Stimulated activated naive CD8-positive, alpha-beta T cell treated with anti-CD3 and anti-CD28 coated beads, Interleukin-15, Interleukin-2, amounts not matched to agents 100 ng/mL and 50 ng/mL, for 24 hours (primary cell): ENCODE measurements around the gene XRCC6.
"Not testable (repeated sequence)": the region's sequence is repeated elsewhere in the genome, so short reads cannot be mapped to it uniquely, and the experiment has no call there.

Source experiments
- H3K27ac Mint-ChIP-seq: one replicate; pipeline ENCODE4 v1.8.0; 2021; ENCODE audit warnings: mild to moderate bottlenecking, mixed read lengths
- H3K27me3 Mint-ChIP-seq: one replicate; pipeline ENCODE4 v1.8.0; 2021; ENCODE audit warnings: mixed read lengths
- H3K36me3 Mint-ChIP-seq: one replicate; pipeline ENCODE4 v1.8.0; 2021; ENCODE audit warnings: low read depth, mixed read lengths
- H3K4me1 Mint-ChIP-seq: one replicate; pipeline ENCODE4 v1.8.0; 2021; ENCODE audit warnings: low read depth, mixed read lengths
- H3K4me3 Mint-ChIP-seq: one replicate; pipeline ENCODE4 v1.8.0; 2021; ENCODE audit warnings: mild to moderate bottlenecking, mixed read lengths
- H3K9me3 Mint-ChIP-seq: one replicate; pipeline ENCODE4 v1.8.0; 2021; ENCODE audit warnings: mixed read lengths

Gene XRCC6

DNA sequence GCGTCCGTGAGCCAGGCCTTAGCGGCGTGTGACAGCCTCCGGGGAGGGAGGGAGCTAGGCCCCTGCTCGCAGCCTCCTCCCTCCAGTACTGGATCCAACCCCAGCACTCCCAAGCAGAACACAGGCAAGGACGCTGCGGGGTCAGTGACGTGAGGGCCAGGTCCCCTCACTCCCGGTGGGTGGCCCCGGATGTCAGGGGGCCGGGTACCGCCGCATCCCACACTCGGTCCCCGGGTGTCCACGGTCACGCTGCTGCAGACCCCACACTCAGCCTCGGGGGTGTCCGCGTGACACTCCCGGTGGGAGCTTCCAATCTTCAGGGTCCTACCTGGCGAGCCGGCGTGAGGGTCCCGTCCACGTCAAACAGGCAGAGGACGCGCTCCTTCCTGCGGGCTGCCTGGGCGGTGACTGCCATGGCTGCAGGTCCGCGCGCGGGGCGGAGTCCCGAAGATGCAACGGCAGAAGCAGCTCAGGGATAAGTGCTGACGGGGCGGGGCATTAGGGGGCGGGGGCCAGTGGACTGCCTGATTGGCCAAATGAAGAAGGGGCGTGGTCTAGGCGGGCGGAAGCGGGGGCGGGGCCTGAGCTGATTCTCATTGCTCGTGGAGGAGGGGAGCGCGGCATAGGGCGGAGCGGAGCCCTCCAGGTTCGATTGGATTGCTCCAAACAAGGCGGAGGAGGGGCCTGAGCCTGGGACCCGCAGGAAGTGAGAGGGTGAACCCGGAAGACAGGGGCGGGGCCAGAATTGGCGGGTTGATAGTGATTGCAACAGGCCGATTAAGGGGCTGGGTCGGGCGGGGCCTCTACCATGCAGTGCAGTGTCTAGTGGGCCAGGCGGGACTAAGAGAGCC lies 31.5 kb upstream of the XRCC6 start, which contains the start of gene PMM1:
PMM1 (minus strand) TSS at position 450 of the 851 bp plus-strand sequence; CDS start at position 415, 35 bp downstream.
- peak within 1 kb of the TSS; percentile 84 for H3K27ac Mint-ChIP-seq
- H3K4me3 Mint-ChIP-seq, result peak within 1 kb of the TSS; percentile 91
- peaks cover 4% of the 10 kb centered on the region for H3K36me3 Mint-ChIP-seq
- H3K4me1 Mint-ChIP-seq, result peaks cover 16% of the 10 kb centered on the region
- no peaks in the 10 kb centered on the region for H3K9me3 Mint-ChIP-seq
- H3K27me3 Mint-ChIP-seq, result no peaks in the 10 kb centered on the region

DNA sequence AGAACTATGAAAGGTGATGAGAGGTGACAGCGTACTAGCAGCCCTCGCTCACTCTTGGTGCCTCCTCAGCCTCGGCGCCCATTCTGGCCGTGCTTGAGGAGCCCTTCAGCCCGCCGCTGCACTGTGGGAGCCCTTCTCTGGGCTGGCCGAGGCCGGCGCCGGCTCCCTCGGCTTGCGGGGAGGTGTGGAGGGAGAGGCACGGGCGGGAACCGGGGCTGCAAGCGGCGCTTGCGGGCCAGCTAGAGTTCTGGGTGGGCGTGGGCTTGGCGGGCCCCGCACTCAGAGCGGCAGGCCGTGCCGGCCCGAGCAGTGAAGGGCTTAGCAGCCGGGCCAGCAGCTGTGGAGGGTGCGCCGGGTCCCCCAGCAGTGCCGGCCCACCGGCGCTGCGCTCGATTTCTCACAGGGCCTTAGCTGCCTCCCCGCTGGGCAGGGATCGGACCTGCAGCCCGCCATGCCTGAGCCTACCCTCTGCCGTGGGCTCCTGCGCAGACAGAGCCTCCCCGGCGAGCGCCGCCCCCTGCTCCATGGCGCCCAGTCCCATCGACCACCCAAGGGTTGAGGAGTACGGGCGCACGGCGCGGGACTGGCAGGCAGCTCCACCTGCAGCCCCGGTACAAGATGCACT lies 27.6 kb upstream of the XRCC6 start:
- not testable (repeated sequence) for H3K4me3 Mint-ChIP-seq, H3K9me3 Mint-ChIP-seq, H3K27ac Mint-ChIP-seq, H3K36me3 Mint-ChIP-seq, H3K4me1 Mint-ChIP-seq, H3K27me3 Mint-ChIP-seq

DNA sequence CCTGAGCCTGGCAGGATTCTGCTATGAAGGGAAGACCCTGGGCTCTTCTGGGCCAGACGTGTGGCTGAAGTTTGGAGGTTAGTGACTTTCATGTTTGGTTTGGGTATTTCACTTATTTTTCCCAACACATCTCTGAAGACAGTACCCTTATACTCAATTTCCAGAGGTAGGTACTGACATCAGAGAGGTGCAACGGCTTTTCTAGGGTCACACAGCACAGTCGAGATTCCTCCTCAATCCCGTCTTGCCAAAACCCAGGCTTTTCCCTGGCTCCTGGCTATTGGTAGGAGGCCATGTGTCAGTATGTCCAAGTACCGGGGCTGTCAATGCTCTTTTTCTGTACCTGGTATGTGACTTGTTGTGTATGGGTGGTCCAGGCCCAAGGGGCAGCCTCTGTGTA lies 25.4 kb upstream of the XRCC6 start:
- Mint-ChIP-seq H3K4me3 (no peak overlapping the region), H3K27ac (no peak overlapping the region), H3K27me3 (no peaks in the 10 kb centered on the region), H3K9me3 (no peaks in the 10 kb centered on the region), H3K4me1 (no peaks in the 10 kb centered on the region), H3K36me3 (peaks cover 20% of the 10 kb centered on the region)

DNA sequence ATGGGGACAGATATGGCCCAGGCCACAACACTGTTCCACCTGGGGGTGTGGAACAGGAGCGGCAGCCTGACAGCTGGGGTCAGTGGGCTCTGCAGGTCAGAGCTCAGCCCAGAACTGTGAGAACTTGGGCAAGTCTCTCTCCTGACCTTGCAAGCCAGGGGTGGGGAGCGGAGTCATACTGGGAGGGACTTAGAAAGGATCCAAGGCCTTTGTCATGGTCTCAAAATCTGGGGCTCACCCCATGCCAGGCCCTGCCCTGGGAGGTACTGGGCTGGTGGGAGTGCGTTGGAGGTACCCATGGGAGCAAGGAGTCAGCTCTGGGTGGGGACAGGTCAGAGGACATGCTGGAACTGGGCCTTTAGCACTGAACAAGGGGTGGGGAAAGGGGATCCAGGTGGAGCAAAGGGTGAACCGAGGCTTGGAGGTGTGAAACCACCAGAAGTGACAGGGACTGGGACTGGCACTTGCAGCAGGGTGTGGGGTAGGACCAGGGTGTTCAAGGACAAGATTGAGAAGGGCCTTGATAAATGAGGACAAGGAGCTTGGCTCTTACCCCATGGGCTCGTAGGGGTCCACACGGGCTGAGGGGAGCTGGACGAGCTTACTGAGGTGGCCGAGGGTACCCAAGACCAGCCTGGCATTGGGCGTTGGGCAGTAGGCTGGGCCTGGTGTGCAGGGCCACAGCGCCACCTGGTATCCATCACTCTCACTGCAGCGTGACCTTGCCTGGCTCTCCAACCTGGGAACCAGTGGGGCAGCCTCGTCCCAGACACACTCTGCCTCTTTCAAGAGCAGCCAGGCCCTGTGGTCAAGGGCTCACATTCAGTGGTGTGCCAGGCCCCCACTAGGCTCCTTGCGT lies 24.1 kb upstream of the XRCC6 start:
- Mint-ChIP-seq H3K9me3 (no peaks in the 10 kb centered on the region), H3K27ac (no peak overlapping the region), H3K27me3 (no peaks in the 10 kb centered on the region), H3K36me3 (peaks cover 33% of the 10 kb centered on the region), H3K4me3 (no peak overlapping the region), H3K4me1 (no peaks in the 10 kb centered on the region)

DNA sequence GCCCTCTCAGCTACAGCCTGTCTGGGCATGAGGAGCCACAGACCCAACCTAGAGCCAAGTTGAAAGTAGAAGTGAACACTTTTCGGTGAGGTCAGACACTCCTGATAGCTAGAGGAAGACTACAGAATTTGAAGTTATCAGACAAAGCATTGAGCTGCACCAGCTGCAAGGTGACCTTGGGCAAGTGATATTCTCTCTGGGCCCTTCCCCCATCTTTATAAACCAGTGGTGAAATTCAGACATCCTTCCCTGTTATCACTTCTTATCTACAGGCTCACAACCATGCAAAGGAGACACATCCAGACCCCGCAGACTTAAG lies 23.5 kb upstream of the XRCC6 start:
- Mint-ChIP-seq H3K9me3 (no peaks in the 10 kb centered on the region), H3K27me3 (no peaks in the 10 kb centered on the region), H3K27ac (no peak overlapping the region), H3K4me3 (no peak overlapping the region), H3K4me1 (peaks cover 4% of the 10 kb centered on the region), H3K36me3 (peaks cover 39% of the 10 kb centered on the region)

DNA sequence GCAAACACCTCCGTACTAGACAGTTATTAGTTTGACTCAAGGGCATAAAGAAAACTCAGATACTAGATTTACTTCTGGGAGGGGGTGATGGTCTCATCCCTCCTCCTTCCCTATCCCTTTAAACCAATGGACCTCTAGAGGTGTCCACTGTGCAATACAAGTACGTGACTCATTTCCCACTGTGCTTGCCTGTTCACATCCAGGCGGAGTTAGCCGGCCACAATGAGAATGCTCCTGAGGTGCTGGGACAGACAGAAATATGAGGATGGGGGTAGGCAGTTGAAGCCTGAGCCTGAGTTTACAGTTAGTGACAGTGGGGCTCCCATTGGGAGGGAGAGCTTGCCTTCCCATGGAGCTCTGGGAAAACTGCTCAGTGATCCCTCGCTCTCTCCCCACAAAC lies 23.0 kb upstream of the XRCC6 start:
- no peak overlapping the region for H3K27ac Mint-ChIP-seq
- H3K36me3 Mint-ChIP-seq, result peaks cover 44% of the 10 kb centered on the region
- H3K27me3 Mint-ChIP-seq, result no peaks in the 10 kb centered on the region
- no peaks in the 10 kb centered on the region for H3K9me3 Mint-ChIP-seq
- H3K4me1 Mint-ChIP-seq, result peaks cover 8% of the 10 kb centered on the region
- no peak overlapping the region for H3K4me3 Mint-ChIP-seq

DNA sequence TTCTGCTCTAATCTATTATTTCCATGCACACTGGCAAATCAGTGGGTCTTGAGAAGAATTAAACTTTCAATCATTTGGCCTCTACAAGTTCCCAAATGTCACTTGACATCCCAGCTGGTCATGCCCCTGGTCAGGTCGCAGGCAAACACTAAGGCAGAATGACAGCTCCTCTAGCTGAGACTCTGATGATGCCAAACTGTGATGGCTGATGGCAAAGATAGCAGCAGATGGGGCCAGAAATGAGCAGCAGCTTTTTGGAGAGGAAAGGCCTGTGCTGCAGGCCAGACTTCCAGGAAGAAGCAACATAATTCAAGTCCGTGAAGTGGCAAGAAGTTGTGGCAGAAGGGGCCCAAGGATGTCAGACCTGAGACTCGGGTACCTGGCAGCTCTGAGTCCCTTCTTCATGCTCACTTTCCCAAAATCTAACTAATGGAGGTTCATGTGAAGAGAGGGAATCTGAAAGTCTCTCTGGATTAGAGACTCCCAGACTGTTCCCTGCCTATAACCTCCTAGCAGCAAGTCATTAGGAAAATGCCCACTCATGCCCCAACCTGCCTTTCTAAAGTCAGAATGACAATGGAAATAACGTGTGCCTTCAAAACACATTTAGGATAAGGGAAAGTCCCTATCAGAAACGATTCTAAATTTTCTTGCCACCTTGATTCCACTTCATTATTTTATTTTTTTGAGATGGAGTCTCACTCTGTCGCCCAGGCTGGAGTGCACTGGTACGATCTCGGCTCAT lies 22.0 kb upstream of the XRCC6 start:
- no peak overlapping the region for H3K27ac Mint-ChIP-seq
- H3K4me3 Mint-ChIP-seq, result no peak overlapping the region
- peaks cover 18% of the 10 kb centered on the region for H3K4me1 Mint-ChIP-seq
- no peaks in the 10 kb centered on the region for H3K9me3 Mint-ChIP-seq
- H3K36me3 Mint-ChIP-seq, result peaks cover 54% of the 10 kb centered on the region
- no peaks in the 10 kb centered on the region for H3K27me3 Mint-ChIP-seq

DNA sequence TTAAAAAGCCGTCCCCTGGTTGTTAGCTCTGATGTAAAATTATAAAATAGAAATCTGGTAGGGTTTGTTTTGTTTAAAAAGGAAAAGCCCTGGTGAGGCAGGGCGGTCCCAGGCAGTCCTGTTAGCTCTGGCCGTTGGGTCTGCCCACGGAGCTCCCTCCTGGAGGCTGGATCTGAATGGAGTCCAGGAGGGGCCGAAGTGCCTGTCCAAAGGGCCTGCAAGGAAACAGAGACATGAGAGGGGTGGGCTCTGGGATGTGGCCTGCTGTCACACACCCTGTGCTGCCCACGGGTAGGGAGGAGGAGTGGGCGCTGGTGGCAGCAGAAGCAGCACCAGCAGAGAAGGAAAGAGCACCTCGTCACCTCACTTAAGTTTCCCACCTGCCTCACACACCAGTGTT lies 20.1 kb upstream of the XRCC6 start:
- H3K27me3 Mint-ChIP-seq, result no peaks in the 10 kb centered on the region
- H3K36me3 Mint-ChIP-seq, result peaks cover 73% of the 10 kb centered on the region
- peaks cover 34% of the 10 kb centered on the region for H3K4me1 Mint-ChIP-seq
- no peak overlapping the region for H3K4me3 Mint-ChIP-seq
- H3K9me3 Mint-ChIP-seq, result no peaks in the 10 kb centered on the region
- H3K27ac Mint-ChIP-seq, result no peak overlapping the region

DNA sequence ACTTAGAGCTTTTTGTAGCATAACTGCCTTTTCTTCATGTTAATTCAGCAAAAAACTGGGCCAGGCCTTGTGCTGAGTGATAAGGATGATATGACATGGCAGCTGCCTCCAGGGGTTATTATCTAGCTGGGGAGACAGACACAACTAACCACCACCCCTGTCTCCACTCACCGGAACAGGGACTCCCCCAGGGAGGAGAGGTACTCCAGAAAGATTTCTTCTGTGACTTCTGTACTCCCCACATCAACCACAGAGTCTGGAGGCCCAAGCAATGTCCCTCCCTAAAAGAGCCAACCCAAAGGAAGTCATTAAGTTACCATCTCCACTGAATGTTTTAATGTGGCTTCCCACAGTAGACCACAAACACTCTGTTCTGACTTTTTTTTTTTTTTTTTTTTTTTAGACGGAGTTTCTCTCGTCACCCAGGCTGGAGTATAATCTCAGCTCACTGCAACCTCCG lies 17.2 kb upstream of the XRCC6 start:
- H3K27me3 Mint-ChIP-seq, result no peaks in the 10 kb centered on the region
- peaks cover 83% of the 10 kb centered on the region for H3K36me3 Mint-ChIP-seq
- H3K27ac Mint-ChIP-seq, result peak overlapping the region; percentile 88
- H3K4me1 Mint-ChIP-seq, result peaks cover 34% of the 10 kb centered on the region
- H3K9me3 Mint-ChIP-seq, result no peaks in the 10 kb centered on the region
- peak overlapping the region; percentile 58 for H3K4me3 Mint-ChIP-seq

DNA sequence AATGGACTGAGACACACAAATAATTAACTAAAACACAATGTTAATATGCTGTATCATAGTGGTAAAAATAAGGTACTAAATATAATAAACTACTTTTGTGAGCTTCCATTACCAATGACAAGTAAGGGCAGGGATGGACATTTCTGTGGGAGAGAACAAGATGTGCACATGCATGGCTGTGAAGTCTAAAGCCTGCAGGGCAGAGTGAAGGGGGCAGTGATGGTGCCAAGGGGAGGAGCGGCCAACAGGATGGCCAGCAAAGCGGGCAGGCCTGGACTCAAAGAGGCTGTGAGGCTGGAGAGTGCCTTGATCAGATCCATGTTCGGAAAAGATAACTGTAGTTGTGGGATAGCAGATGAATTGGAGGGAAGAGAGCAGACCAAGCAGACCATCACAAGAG lies 12.7 kb upstream of the XRCC6 start:
- Mint-ChIP-seq H3K9me3 (no peaks in the 10 kb centered on the region), H3K27me3 (no peaks in the 10 kb centered on the region), H3K27ac (no peak overlapping the region), H3K36me3 (peaks cover 65% of the 10 kb centered on the region), H3K4me1 (peaks cover 22% of the 10 kb centered on the region), H3K4me3 (no peak overlapping the region)

DNA sequence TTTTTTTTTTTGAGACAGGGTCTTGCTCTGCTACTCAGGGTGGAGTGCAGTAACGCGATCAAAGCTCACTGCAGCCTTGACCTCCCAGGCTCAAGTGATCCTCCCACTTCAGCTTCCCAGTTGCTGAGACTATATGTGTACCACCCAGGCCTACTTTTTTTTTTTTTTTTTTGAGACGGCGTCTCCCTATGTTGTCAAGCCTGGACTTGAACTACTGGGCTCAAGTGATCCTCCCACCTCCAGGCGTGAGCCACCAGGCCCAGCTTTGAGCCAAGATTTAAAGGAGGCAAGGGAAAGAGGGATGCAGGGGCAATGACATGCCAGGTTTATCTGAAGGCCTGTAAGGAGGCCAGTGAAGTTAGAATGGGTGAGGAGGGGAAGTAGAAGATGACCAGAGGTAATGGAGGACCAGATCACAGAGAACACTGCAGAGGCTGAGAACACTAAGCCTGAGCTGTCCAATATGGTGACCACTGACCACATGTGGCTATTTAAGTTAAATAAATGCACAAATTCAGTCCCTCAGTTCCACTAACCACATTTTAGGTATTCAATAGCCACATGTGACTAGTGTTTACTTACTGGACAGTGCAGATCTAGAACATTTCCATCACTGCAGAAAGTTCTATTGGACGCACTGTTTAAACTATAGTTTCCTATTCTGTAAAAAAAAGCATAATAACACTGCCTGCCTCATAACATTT lies 8.3 kb upstream of the XRCC6 start:
- Mint-ChIP-seq H3K36me3 (peaks cover 48% of the 10 kb centered on the region), H3K9me3 (no peaks in the 10 kb centered on the region), H3K4me1 (peaks cover 15% of the 10 kb centered on the region), H3K4me3 (no peak overlapping the region), H3K27ac (no peak overlapping the region), H3K27me3 (no peaks in the 10 kb centered on the region)

DNA sequence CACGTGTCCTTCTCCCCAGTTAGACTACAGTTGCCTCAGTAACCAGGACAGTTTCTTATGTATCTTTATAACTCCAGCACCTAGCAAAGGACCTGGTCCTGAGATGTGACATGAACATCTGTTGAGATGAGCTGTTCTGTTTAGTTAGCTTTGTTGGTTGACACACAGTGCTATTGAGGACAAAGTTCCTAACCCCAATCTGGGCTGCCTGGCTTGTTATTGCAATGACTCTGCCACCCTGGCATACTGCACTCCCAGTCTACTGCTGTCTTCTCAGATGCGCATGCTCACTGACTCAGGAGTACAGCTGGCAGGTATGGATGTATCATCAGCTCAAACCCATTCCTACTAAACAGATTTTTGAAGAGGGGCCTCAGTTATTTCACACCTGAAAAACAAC lies 7.6 kb upstream of the XRCC6 start:
- H3K9me3 Mint-ChIP-seq, result no peaks in the 10 kb centered on the region
- no peaks in the 10 kb centered on the region for H3K27me3 Mint-ChIP-seq
- H3K27ac Mint-ChIP-seq, result no peak overlapping the region
- H3K4me3 Mint-ChIP-seq, result no peak overlapping the region
- peaks cover 22% of the 10 kb centered on the region for H3K4me1 Mint-ChIP-seq
- peaks cover 46% of the 10 kb centered on the region for H3K36me3 Mint-ChIP-seq

DNA sequence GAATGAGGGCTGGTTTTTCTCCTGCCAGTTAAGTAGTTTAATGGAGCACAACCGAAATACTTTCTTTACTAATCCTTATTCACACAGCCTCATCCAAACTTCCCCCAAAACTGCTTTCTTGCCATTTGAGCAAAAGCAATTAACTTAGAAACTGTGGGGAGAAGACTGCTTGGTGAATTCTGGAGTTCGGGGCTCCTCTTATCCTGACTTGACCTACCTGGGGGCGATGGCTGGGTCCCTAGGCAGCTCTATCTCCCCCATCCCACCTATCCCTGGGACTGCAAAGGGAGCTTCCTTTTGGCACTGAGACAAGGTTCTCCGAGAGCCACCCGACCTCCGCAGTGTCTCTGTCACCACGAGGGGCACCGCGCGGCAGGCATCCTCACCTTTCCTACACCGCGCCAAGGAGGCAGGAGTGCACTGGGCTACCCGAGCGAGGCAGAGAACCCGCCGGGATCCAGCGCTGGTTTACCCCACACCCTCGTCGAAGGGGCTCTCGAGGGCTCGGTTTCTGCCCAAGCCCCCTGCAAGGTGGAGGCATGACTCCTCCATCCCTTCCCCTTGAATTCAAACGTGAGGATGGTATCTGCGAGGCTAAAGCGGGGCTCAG lies 1.0 kb upstream of the XRCC6 start:
- Mint-ChIP-seq H3K36me3 (peaks cover 45% of the 10 kb centered on the region), H3K27ac (peak overlapping the region; percentile 100), H3K27me3 (no peaks in the 10 kb centered on the region), H3K4me3 (peak overlapping the region; percentile 99), H3K4me1 (peaks cover 51% of the 10 kb centered on the region), H3K9me3 (no peaks in the 10 kb centered on the region)
